T-helper 17 cell (primary cell): ENCODE data around the gene SPINDOC. TPM values are rescaled to one million over a fixed set of nuclear protein-coding genes. Genes with fewer than 3 reads are reported as not detected.

Experiments
- ATAC-seq: fragments of 150-1000 bp; cut with Tn5 transposase; 2 replicates; pipeline ENCODE4 v1.10.0; 2021; ENCODE audit warnings: mild to moderate bottlenecking, moderate library complexity
- DNase-seq, 3 donors: peaks; one replicate each; pipeline versions ENCODE4 v3.0.0 to v3.0.0-alpha.2; 2020 to 2021
- H3K9me3 ChIP-seq: one replicate; pipeline ENCODE4 v1.7.0; 2013; ENCODE audit warnings: low read length, mild to moderate bottlenecking; ENCODE audit not compliant: control insufficient read depth, poor library complexity, severe bottlenecking
- H3K27ac Mint-ChIP-seq: one replicate; pipeline ENCODE4 v1.8.0; 2022; ENCODE audit warnings: mild to moderate bottlenecking, moderate library complexity, mixed read lengths
- H3K27me3 Mint-ChIP-seq: one replicate; pipeline ENCODE4 v1.8.0; 2022; ENCODE audit warnings: mixed read lengths
- H3K36me3 Mint-ChIP-seq: one replicate; pipeline ENCODE4 v1.8.0; 2022; ENCODE audit warnings: low read depth, mixed read lengths
- H3K4me1 Mint-ChIP-seq: one replicate; pipeline ENCODE4 v1.8.0; 2022; ENCODE audit warnings: mild to moderate bottlenecking, mixed read lengths
- H3K4me3 Mint-ChIP-seq: one replicate; pipeline ENCODE4 v1.8.0; 2022; ENCODE audit warnings: mild to moderate bottlenecking, moderate library complexity, mixed read lengths
- total RNA-seq, 4 donors: library from RNA in 2 of 4; stranded (reverse) in 2 of 4; gene quantifications; one replicate each; pipeline ENCODE4 v1.2.3 and lab custom pipeline; 2022 to 2026

Gene SPINDOC, protein sequence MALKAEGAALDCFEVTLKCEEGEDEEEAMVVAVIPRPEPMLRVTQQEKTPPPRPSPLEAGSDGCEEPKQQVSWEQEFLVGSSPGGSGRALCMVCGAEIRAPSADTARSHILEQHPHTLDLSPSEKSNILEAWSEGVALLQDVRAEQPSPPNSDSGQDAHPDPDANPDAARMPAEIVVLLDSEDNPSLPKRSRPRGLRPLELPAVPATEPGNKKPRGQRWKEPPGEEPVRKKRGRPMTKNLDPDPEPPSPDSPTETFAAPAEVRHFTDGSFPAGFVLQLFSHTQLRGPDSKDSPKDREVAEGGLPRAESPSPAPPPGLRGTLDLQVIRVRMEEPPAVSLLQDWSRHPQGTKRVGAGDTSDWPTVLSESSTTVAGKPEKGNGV
- 1 to 10 TPM; 8.5 to 9.4 TPM for total RNA-seq
- 9.0 to 17.6 reads per million in 2 donors for total RNA-seq (lab: John Stamatoyannopoulos, UW)

- DNase-seq (peak; percentile 53 to 70 (median 68)), ATAC-seq (peak; percentile 94)
- Mint-ChIP-seq H3K4me1 (peaks cover 21% of the 10 kb centered on the region), H3K4me3 (peak within 1 kb of the TSS; percentile 83), H3K27ac (no peak within 1 kb of the TSS), H3K27me3 (no peaks in the 10 kb centered on the region), H3K36me3 (no peaks in the 10 kb centered on the region)
- H3K9me3 ChIP-seq, result no peaks in the 10 kb centered on the region
Measured at GRCh38 chr11:63813035-63813562, at the start of gene SPINDOC. SPINDOC (plus strand) TSS chr11:63813456; CDS start chr11:63813687, 231 bp downstream.

- Mint-ChIP-seq H3K27me3 (no peaks in the 10 kb centered on the region), H3K27ac (no peak overlapping the region), H3K36me3 (peaks cover 5% of the 10 kb centered on the region), H3K4me1 (peaks cover 8% of the 10 kb centered on the region), H3K4me3 (no peak overlapping the region)
- DNase-seq, result no peak
- H3K9me3 ChIP-seq, result no peaks in the 10 kb centered on the region
- no peak for ATAC-seq
Measured at GRCh38 chr11:63763496-63764339, 49.5 kb upstream of the SPINDOC start.

- no peaks in the 10 kb centered on the region for H3K9me3 ChIP-seq
- Mint-ChIP-seq H3K36me3 (peaks cover 5% of the 10 kb centered on the region), H3K4me1 (peaks cover 8% of the 10 kb centered on the region), H3K27me3 (no peaks in the 10 kb centered on the region), H3K4me3 (no peak overlapping the region), H3K27ac (no peak overlapping the region)
- no peak for ATAC-seq
- no peak for DNase-seq
Measured at GRCh38 chr11:63764340-63764678, 48.9 kb upstream of the SPINDOC start.

DNA sequence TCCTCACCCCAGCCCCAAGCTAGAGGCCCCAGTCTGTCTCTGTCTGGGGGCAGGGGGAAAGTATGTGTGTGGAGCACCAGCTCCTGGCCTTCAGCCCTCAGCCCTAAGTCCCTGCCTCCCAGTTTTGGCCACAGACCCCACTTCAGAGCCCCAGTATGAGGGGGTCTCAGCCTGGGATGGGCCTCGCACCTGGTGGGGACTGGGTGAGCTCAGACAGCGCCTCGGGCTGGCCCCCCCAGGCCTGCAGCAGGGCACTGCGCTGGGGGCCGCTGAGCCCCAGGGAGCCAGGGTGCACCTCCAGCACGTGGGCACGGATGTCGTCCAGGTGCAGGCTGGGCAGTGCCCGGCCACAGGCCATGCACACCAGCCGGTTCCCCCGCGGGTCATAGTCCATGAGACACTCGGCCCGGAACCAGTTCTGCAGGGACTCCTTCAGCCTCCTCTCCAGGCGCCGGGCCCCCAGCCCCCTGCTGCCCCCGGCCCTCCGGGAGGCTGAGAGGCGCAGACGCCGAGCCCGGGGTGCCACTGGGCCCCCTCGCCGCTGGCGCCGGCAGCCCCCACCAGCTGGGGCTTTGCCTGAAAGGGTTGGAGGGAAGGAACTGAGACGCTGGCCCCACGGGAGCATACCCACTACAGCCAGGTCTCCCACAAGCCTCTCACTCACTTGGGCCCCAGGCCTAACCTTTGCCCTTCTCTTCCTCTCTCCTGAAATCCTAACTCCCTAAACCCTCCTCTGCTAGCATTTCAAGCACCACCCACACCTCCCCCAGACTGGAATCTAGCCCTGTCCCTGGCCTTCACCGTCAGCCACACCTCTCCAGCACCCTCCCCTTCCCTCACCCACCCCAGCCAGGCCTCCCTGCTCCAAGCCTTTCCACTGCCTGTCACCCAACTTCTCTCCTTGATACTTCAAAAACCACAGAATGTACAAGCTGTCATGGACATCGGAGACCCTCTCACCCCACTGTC is 48.3 kb upstream of the SPINDOC start:
- ATAC-seq (no peak), DNase-seq (no peak)
- Mint-ChIP-seq H3K27me3 (peaks cover under 1% of the 10 kb centered on the region), H3K27ac (no peak overlapping the region), H3K4me3 (peak overlapping the region; percentile 49), H3K4me1 (peaks cover 8% of the 10 kb centered on the region), H3K36me3 (peaks cover 5% of the 10 kb centered on the region)
- H3K9me3 ChIP-seq, result no peaks in the 10 kb centered on the region

DNA sequence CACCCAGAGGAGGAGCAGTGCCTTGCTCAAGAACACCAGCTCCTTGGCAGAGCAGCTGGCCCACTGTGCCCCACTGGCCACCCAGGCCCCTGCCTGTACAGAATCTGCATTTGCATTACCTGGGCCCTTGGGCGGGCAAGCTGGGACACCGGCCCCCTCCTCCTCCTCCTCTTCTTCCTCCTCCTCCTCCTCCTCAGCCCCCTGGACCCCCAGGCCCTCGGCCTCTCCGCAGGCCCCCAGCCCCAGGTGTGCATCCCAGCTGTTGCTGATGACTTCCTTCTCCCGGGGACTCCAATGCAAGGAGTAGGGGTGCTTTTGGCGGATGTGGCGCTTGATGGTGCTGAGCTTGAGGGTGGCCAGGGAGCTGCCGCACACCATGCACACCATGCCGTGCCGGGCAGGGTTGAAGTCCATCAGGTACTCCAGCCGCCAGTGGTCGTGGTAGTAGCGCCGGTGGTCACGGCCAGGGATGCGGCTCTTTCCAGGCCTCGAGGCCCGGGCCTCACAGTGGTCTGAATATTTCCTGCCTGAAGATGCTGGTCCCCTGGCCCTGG is 47.5 kb upstream of the SPINDOC start:
- ATAC-seq, result no peak
- peaks cover 8% of the 10 kb centered on the region for H3K4me1 Mint-ChIP-seq
- peaks cover 5% of the 10 kb centered on the region for H3K36me3 Mint-ChIP-seq
- H3K9me3 ChIP-seq, result no peaks in the 10 kb centered on the region
- H3K27ac Mint-ChIP-seq, result no peak overlapping the region
- no peak for DNase-seq
- H3K27me3 Mint-ChIP-seq, result peaks cover 5% of the 10 kb centered on the region
- peak overlapping the region; percentile 49 for H3K4me3 Mint-ChIP-seq

- ATAC-seq (no peak), DNase-seq (no peak)
- Mint-ChIP-seq H3K27me3 (peaks cover 5% of the 10 kb centered on the region), H3K4me3 (peak overlapping the region; percentile 99), H3K36me3 (peaks cover 5% of the 10 kb centered on the region), H3K4me1 (peaks cover 8% of the 10 kb centered on the region), H3K27ac (no peak overlapping the region)
- H3K9me3 ChIP-seq, result no peaks in the 10 kb centered on the region
Measured at GRCh38 chr11:63766531-63767235, 46.6 kb upstream of the SPINDOC start.

DNA sequence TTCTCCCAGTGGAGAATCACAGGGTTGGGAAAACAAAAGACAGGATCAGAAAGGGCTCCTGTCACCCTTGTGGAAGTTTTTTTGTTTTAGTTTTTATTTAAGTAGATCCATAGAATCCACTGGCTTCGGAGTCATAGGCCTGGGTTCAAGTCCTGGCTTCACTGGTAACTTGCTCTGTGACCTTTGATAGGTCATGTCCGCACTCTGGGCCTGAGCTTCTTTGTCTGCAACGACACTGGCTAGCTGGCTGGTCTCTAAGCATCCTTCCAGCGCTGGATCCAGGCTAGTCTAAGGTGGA is 46.0 kb upstream of the SPINDOC start:
- Mint-ChIP-seq H3K4me3 (peak overlapping the region; percentile 99), H3K27me3 (peaks cover 5% of the 10 kb centered on the region), H3K4me1 (peaks cover 7% of the 10 kb centered on the region), H3K36me3 (peaks cover 5% of the 10 kb centered on the region), H3K27ac (peak overlapping the region; percentile 93)
- no peaks in the 10 kb centered on the region for H3K9me3 ChIP-seq
- ATAC-seq (no peak), DNase-seq (no peak)

- Mint-ChIP-seq H3K36me3 (peaks cover 5% of the 10 kb centered on the region), H3K4me3 (peak overlapping the region; percentile 99), H3K27ac (peak overlapping the region; percentile 93), H3K27me3 (peaks cover 5% of the 10 kb centered on the region), H3K4me1 (peaks cover 7% of the 10 kb centered on the region)
- ATAC-seq, result peak; percentile 39
- no peaks in the 10 kb centered on the region for H3K9me3 ChIP-seq
- peak in 2 of 3 donors; percentile 17 to 30 for DNase-seq
Measured at GRCh38 chr11:63767565-63768236, 45.6 kb upstream of the SPINDOC start.

GRCh38 chr11:63768237-63769041 is 44.8 kb upstream of the SPINDOC start, which contains the start of gene ZFTA:
ZFTA (minus strand) TSS chr11:63768775; CDS start chr11:63768622, 153 bp downstream.
- H3K27ac Mint-ChIP-seq, result peak within 1 kb of the TSS; percentile 93
- no peaks in the 10 kb centered on the region for H3K9me3 ChIP-seq
- H3K4me1 Mint-ChIP-seq, result peaks cover 7% of the 10 kb centered on the region
- H3K4me3 Mint-ChIP-seq, result peak within 1 kb of the TSS; percentile 99
- H3K36me3 Mint-ChIP-seq, result peaks cover 5% of the 10 kb centered on the region
- ATAC-seq (peak; percentile 75), DNase-seq (peak; percentile 56 to 67 (median 65))
- peaks cover 9% of the 10 kb centered on the region for H3K27me3 Mint-ChIP-seq

DNA sequence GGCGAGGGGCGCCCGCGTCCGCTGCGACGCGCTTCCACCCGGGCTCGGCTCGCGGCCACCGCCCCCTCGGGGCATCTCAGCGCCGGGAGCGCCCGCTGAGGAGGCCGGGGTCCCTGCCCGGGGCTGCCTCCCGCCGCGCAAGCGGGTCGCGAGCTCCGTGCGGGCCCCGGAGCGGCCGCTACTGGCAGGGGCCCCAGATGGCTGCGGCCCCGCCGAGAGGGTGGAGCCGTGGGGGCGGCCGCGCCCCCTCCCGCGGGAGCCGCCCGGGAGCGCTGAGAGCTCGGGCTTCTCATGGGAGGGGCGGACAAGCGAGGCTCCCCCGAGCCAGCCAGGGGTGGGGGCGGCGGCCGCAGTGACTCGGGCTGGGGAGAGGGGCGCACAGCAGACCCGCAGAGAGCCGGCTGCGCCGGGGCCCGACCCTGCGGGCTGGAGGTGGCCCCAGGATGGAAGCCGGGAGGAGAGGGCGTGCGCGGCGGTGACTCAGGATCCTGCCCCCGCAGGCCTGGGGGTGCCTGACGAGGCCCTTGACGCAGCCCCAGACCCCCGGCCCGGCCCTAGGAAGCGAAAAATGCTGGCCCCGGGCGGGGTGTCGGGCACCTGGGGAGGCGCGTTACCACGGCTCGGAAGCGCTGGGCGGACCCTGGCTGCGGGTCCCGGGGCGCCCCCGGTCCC is 44.1 kb upstream of the SPINDOC start:
- Mint-ChIP-seq H3K4me1 (peaks cover 7% of the 10 kb centered on the region), H3K4me3 (no peak overlapping the region), H3K27ac (no peak overlapping the region), H3K27me3 (peaks cover 9% of the 10 kb centered on the region), H3K36me3 (peaks cover 5% of the 10 kb centered on the region)
- peak; percentile 45 for ATAC-seq
- peak in 2 of 3 donors; percentile 34 to 37 for DNase-seq
- no peaks in the 10 kb centered on the region for H3K9me3 ChIP-seq
